Activated CD8-positive, alpha-beta T cell treated with anti-CD3 and anti-CD28 coated beads, Interleukin-2, amount 10 ng/mL, durations not matched to agents 7 days and 5 days (primary cell): ENCODE measurements around the gene METRN. TPM values are rescaled to one million over a fixed set of nuclear protein-coding genes. Genes with fewer than 3 reads are reported as not detected.

Experiments
- ATAC-seq: fragments of 150-1000 bp; cut with Tn5 transposase; one replicate; pipeline ENCODE4 v1.10.0; 2021; ENCODE audit warnings: moderate library complexity
- CTCF ChIA-PET: fragments of 350-600 bp; sonication (Branson Sonifier 250); formaldehyde crosslinking; loops from one replicate; lab custom pipeline; 2021; ENCODE audit warnings: antibody characterized with exemption; lab: Charles Lee
- POLR2A ChIA-PET: fragments of 350-600 bp; sonication (Branson Sonifier 250); formaldehyde crosslinking; loops from one replicate; lab custom pipeline; 2021; ENCODE audit warnings: antibody characterized with exemption; lab: Charles Lee
- DNase-seq: peaks from one replicate; pipeline ENCODE4 v3.0.0-alpha.2; 2020
- H3K27ac Mint-ChIP-seq: one replicate; pipeline ENCODE4 v1.8.0; 2021; ENCODE audit warnings: mild to moderate bottlenecking, mixed read lengths
- H3K27me3 Mint-ChIP-seq: one replicate; pipeline ENCODE4 v1.8.0; 2021; ENCODE audit warnings: low read depth, mixed read lengths
- H3K36me3 Mint-ChIP-seq: one replicate; pipeline ENCODE4 v1.8.0; 2021; ENCODE audit warnings: low read depth, mixed read lengths
- H3K4me1 Mint-ChIP-seq: one replicate; pipeline ENCODE4 v1.8.0; 2021; ENCODE audit warnings: low read depth, mixed read lengths
- H3K4me3 Mint-ChIP-seq: one replicate; pipeline ENCODE4 v1.8.0; 2021; ENCODE audit warnings: mild to moderate bottlenecking, mixed read lengths
- H3K9me3 Mint-ChIP-seq: one replicate; pipeline ENCODE4 v1.8.0; 2022; ENCODE audit warnings: mixed read lengths; ENCODE audit not compliant: insufficient read depth
- total RNA-seq, 2 experiments: library from RNA; stranded (reverse); gene quantifications; one replicate each; pipeline ENCODE4 v1.2.3, GENCODE V29; 2021

Gene METRN
- total RNA-seq, 2 experiments from 2014 or later, result 8.1 to 10.6 TPM

DNA sequence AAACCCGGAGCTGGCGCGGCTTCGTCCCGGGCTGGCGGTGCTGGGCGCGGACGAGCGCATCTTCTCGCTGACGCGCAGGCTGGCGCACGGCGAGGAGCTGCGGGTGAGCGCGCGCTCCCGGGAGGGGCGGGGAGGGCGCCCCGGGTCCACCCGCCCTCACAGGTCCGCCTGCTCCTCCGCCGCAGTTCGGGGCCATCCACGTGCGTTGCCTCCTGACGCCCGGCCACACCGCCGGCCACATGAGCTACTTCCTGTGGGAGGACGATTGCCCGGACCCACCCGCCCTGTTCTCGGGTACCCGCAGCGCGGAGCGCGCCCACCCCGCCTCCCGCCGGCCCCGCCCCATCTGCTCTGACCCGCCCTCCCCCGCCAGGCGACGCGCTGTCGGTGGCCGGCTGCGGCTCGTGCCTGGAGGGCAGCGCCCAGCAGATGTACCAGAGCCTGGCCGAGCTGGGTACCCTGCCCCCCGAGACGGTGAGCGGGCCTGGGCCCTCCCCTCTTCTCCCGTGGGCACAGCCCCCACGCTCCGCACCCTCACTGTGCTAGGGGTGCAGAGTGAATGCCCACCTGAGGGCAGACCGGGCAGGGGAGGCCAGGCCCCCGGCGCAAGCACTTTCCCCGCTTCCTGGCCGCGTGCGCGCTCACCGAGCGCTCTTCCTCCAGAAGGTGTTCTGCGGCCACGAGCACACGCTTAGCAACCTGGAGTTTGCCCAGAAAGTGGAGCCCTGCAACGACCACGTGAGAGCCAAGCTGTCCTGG lies 13.4 kb downstream of the METRN start:
- H3K4me3 Mint-ChIP-seq, result peak overlapping the region; percentile 40
- ChIA-PET CTCF (interaction anchor here (1.3 to 1.7 kb wide), 3 partner anchors 8 to 60 kb away, joined by 3 to 6 read pairs (median 4); partner anchors contain the start of gene RPUSD1), POLR2A (interaction anchor here (1.2 to 2.9 kb wide), 2 partner anchors 9 to 12 kb away, joined by 5 to 10 read pairs; no protein-coding TSS in a partner anchor)
- DNase-seq (peak; percentile 72), ATAC-seq (peak; percentile 62)
- H3K27ac Mint-ChIP-seq, result no peak overlapping the region
- H3K9me3 Mint-ChIP-seq, result no peaks in the 10 kb centered on the region
- H3K36me3 Mint-ChIP-seq, result peaks cover 4% of the 10 kb centered on the region
- H3K4me1 Mint-ChIP-seq, result no peaks in the 10 kb centered on the region
- H3K27me3 Mint-ChIP-seq, result no peaks in the 10 kb centered on the region

DNA sequence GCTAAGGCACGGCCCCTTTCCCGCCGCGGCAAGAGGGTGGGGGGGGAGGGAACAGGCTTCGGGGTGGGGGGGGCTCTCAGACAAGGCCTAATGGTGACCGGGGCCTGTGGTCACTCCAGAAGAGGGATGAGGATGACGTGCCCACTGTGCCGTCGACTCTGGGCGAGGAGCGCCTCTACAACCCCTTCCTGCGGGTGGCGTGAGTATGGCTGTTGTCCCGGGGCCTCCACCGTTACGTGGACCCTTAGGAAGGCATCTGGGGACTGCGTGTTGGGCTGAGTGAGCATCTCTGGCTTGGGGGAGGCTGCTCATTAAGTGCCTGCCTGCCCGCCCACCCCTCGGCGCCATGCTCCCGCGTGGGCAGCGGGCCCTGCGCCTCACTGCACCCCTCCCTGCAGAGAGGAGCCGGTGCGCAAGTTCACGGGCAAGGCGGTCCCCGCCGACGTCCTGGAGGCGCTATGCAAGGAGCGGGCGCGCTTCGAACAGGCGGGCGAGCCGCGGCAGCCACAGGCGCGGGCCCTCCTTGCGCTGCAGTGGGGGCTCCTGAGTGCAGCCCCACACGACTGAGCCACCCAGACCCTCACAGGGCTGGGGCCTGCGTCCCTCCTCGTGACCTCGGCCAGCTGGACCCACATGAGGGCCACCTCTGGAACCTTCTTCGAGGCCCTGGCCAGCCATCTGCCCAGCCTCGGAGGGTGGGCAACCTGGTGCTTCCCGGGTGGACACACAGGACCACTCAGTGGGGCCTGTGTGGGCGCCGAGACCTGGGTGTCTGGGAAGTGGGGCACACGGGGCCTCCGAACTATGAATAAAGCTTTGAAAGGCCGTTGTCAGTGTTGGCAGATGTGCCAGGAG lies 14.2 kb downstream of the METRN start:
- Mint-ChIP-seq H3K36me3 (peaks cover 4% of the 10 kb centered on the region), H3K4me3 (no peak overlapping the region), H3K27me3 (no peaks in the 10 kb centered on the region), H3K9me3 (no peaks in the 10 kb centered on the region), H3K27ac (no peak overlapping the region), H3K4me1 (no peaks in the 10 kb centered on the region)
- DNase-seq (no peak), ATAC-seq (no peak)
- ChIA-PET POLR2A (interaction anchor here (1.1 to 2.9 kb wide), 2 partner anchors 10 to 12 kb away, joined by 3 to 10 read pairs; partner anchors contain the start of gene CIAO3), CTCF (interaction anchor here (1.3 to 1.7 kb wide), 4 partner anchors 9 to 59 kb away, joined by 3 to 6 read pairs (median 3); partner anchors contain the start of genes CIAO3 and RPUSD1)

DNA sequence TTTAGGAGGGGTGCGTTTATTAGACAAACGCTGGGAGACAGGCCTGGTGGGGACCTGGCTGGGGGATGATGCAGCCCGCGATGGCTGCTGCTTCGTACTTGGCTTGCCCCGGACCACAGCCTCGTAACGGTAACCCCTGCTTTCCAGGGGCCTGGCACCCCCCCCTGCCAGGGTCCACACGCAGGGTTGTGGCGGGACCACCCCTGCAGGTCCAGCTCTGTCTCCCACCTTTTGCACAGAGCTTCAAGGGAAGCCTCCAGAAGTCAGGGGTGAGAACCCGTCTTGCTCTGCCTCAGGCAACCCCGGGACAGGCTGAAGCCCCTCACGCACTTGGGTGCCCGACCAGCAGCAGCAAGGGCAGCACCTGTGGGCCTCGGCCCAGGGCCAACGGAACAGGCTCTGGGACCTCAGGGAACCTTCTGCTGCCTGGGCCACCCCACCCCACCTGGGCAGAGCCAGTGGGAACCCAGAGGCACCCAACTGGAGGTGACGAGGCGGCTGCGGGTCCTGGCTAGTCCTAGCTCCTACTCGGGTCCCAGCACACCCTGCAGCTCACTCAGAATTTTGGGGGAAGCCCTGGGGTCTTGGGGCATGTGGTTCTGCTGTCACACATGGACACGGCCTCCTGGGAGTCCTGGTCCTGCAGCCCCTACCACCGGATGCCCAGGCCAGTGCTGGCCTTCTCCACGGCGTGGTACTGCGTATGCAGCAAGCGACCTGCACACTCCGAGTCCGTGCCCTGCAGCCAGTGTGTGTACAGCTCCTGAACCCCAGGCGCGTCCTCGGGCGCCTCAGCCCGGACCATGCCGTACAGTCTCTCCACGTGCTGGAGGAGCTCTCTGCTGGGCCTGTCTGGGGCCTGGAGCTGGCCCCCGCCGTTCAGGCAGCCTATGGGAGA lies 15.1 kb downstream of the METRN start:
- H3K27me3 Mint-ChIP-seq, result no peaks in the 10 kb centered on the region
- H3K27ac Mint-ChIP-seq, result no peak overlapping the region
- ATAC-seq, result no peak
- ChIA-PET POLR2A (interaction anchor here (1.1 to 2.9 kb wide), 2 partner anchors 10 to 11 kb away, joined by 3 to 10 read pairs; partner anchors contain the start of gene CIAO3), CTCF (interaction anchor here (0.7 to 1.4 kb wide), 3 partner anchors 11 to 40 kb away, joined by 3 read pairs; partner anchors contain the start of genes CIAO3 and WDR24)
- no peaks in the 10 kb centered on the region for H3K4me1 Mint-ChIP-seq
- no peak overlapping the region for H3K4me3 Mint-ChIP-seq
- DNase-seq, result no peak
- H3K36me3 Mint-ChIP-seq, result peaks cover 4% of the 10 kb centered on the region
- H3K9me3 Mint-ChIP-seq, result no peaks in the 10 kb centered on the region

DNA sequence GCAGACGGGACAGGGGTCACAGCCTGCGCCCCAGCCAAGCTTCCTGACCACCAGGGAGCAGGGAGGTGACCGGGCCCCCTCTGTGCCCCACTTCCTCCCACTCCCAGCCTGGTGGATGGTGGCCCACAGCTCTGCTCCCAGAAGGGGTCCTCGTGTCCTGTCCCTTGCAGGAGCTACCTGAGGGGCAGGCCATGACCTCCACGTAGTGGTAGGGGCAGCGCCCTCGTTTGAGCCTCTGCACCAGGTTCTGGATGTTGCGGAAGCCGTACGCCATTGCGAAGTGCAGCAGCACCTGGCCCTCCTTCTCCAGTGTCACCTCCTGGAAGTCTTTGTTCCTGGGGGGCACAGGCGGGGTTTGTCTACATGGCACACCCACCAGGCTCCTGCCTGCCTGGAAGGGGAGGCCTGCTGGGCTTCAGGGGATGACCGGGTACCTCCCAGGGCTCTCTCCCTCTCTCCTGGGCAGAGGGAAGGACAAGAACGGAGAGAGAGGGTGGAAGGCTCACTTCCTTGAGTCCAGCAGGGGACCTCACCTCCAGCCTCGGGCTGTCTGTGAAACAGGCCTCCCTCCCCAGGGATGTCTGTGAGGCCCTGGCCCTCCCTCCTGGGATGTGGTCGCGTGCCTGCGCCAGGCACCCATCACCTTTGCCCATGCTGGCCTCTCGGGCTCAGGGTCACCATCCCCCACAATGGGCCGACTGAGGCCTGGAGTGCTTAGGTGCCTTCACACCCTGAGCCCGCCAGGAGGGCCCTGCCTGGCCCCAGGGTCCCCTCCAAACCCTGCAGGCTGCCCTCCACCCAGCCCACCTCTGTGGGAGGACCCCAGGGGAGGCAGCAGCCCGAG lies 16.0 kb downstream of the METRN start:
- peaks cover 11% of the 10 kb centered on the region for H3K36me3 Mint-ChIP-seq
- ChIA-PET POLR2A (interaction anchor here (1.1 to 2.9 kb wide), 3 partner anchors 10 to 15 kb away, joined by 3 to 10 read pairs (median 6); partner anchors contain the start of genes CIAO3 and METRN), CTCF (interaction anchor here (0.7 kb wide), 1 partner anchor 41 kb away, joined by 3 read pairs; the partner anchor contains the start of gene WDR24)
- H3K4me3 Mint-ChIP-seq, result no peak overlapping the region
- DNase-seq, result no peak
- no peak for ATAC-seq
- no peak overlapping the region for H3K27ac Mint-ChIP-seq
- H3K4me1 Mint-ChIP-seq, result peaks cover 7% of the 10 kb centered on the region
- no peaks in the 10 kb centered on the region for H3K27me3 Mint-ChIP-seq
- H3K9me3 Mint-ChIP-seq, result no peaks in the 10 kb centered on the region

DNA sequence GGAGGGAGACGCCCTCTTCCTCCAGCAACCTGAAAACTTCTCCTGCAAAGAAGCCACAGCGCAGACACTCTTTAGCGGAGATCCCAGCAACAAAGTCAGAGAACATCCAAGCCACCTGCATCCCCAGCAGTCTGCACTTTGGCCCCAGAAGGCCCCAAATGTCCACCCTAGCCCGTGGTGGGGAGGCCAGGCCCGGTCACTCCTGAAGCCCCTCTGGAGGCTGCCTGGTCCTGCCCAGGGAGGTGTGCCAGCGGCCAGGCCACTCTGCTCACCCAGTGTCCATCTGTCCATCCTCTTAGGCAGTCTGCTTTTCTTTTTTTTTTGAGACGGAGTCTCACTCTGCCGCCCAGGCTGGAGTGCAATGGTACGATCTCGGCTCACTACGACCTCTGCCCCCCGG lies 17.4 kb downstream of the METRN start:
- Mint-ChIP-seq H3K27ac (no peak overlapping the region), H3K9me3 (no peaks in the 10 kb centered on the region), H3K27me3 (no peaks in the 10 kb centered on the region), H3K4me3 (no peak overlapping the region), H3K4me1 (peaks cover 12% of the 10 kb centered on the region), H3K36me3 (peaks cover 14% of the 10 kb centered on the region)
- ATAC-seq (no peak), DNase-seq (no peak)
- POLR2A ChIA-PET, result interaction anchor here (1.7 kb wide), 1 partner anchor 17 kb away, joined by 6 read pairs; the partner anchor contains the start of gene METRN
- CTCF ChIA-PET, result interaction anchor here (1.0 to 1.9 kb wide), 3 partner anchors 8 to 20 kb away, joined by 3 to 10 read pairs (median 6); partner anchors contain the start of gene CIAO3

DNA sequence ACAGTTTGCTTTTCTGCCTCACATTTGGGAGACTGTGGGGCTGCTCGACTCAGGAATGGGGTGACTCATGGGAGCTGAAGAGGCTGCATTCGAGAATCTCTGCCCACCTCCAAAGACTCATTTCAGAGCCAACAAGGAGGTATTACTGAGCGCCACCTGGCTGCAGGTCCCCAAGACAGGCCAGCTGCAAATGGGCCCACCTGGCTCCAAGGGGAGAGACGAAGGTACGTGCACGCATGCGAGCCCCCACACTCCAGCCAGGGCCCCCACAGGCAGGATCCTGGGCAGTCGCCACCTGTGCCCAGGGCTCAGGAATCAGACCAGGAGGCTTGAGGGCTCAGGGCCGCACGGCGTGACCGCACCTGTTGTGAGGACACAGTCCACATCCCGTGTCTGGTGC lies 18.0 kb downstream of the METRN start:
- Mint-ChIP-seq H3K36me3 (peaks cover 17% of the 10 kb centered on the region), H3K4me1 (peaks cover 18% of the 10 kb centered on the region), H3K9me3 (no peaks in the 10 kb centered on the region), H3K27ac (no peak overlapping the region), H3K27me3 (no peaks in the 10 kb centered on the region), H3K4me3 (no peak overlapping the region)
- CTCF ChIA-PET, result interaction anchor here (0.6 to 1.9 kb wide), 4 partner anchors 12 to 21 kb away, joined by 3 to 10 read pairs (median 4); partner anchors contain the start of gene METRN
- POLR2A ChIA-PET, result interaction anchor here (0.5 kb wide), 1 partner anchor 232 kb away, joined by 3 read pairs; no protein-coding TSS in a partner anchor
- no peak for ATAC-seq
- DNase-seq, result no peak

DNA sequence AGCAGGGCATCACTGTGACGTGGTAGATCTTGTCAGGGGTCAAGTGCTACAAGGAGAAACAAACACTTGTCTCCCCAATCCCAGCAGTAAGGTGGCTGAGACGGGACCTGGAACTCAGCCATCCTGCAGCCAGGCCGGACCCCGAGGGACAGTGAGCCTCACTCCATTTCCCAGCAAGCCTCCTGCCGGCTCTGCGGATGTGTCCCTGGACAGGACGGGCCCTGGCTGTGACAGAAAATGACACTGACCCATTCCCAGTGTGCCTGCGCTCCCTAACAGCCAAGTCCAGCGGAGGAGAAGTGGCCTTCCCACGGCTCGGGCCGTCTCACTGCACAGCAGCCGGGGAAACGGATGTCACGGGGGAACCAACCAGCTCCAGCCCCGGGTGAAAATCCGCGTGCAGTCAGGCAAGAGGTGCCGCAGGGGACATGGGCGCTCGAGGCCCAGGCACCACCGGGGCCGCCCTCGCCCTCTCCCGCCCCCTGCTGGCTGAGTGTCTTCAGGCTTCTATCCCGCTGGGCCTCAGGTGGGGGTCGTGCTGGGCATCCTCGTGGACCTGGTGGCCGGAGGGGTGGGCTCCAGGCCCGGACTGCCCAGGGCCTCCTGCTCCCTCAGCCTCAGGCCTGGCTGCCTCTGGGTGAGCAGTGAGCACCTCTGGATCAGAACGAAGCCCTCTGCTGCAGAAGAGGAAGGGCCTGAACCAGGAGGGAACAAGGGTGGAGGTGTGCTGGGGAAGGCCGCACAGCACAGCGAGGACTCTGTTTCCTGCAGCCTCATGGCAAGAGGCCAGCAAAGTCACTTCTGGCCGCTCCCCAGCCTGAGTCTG lies 18.7 kb downstream of the METRN start:
- Mint-ChIP-seq H3K36me3 (peaks cover 19% of the 10 kb centered on the region), H3K27me3 (no peaks in the 10 kb centered on the region), H3K4me1 (peaks cover 20% of the 10 kb centered on the region), H3K27ac (no peak overlapping the region), H3K4me3 (no peak overlapping the region), H3K9me3 (no peaks in the 10 kb centered on the region)
- POLR2A ChIA-PET, result interaction anchor here (0.5 kb wide), 1 partner anchor 231 kb away, joined by 3 read pairs; no protein-coding TSS in a partner anchor
- DNase-seq, result no peak
- CTCF ChIA-PET, result interaction anchor here (0.6 to 1.9 kb wide), 4 partner anchors 12 to 22 kb away, joined by 3 to 10 read pairs (median 4); partner anchors contain the start of gene METRN
- ATAC-seq, result peak; percentile 31

DNA sequence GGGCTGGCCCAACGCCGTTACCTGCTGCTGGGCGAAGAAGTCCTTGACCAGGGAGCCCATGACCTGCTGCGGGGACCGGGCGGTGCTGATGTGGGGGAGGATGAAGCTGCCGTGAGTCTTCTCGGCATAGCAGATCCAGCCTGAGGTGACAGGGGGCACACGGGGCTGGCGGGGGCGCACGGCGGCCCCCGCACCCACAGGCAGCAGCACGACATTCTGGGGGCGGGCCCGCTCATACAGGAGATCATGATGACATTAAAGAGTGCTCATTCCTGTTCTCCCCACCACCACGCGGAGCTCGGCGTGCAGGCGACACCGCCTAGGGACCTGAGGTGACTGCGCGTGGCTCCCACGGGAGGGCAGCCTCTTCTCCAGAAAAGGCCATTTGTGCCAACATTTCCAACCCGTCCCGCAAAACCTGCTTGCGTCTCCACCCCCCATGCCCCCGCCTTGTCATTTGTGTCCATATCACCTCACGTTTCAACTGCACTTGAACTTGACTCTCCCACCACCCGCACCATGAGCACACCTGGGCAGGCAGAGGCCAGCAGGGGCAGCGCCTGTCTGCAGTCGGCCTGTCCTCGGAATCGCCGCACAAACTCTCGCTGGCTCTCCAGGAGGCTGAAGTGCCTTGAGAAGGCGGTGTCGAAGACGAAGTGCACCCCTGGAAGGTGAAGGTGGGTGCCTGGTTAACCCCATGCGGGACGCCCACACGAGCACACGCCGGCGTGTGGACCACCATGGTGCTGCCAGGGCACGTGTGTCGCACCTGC lies 19.5 kb downstream of the METRN start:
- peaks cover 26% of the 10 kb centered on the region for H3K4me1 Mint-ChIP-seq
- no peak overlapping the region for H3K4me3 Mint-ChIP-seq
- H3K27ac Mint-ChIP-seq, result no peak overlapping the region
- H3K36me3 Mint-ChIP-seq, result peaks cover 22% of the 10 kb centered on the region
- ATAC-seq (no peak), DNase-seq (no peak)
- no peaks in the 10 kb centered on the region for H3K9me3 Mint-ChIP-seq
- no peaks in the 10 kb centered on the region for H3K27me3 Mint-ChIP-seq
- ChIA-PET POLR2A (no interaction called here), CTCF (no interaction called here)
